Chondrocyte (in vitro differentiated cells): ENCODE data around the gene PROK1. TPM values are rescaled to one million over a fixed set of nuclear protein-coding genes. Genes with fewer than 3 reads are reported as not detected.

Experiments used
- DNase-seq: peaks from one replicate; pipeline ENCODE4 v3.0.0; 2021; ENCODE audit warnings: mixed read lengths, low spot score
- H3K27ac Mint-ChIP-seq: one replicate; pipeline ENCODE4 v1.8.0; 2021; ENCODE audit warnings: mild to moderate bottlenecking, moderate library complexity, mixed read lengths; ENCODE audit not compliant: unreplicated experiment
- H3K27me3 Mint-ChIP-seq: 2 replicates; pipeline ENCODE4 v1.8.0; 2021; ENCODE audit warnings: low read depth, mixed read lengths
- H3K36me3 Mint-ChIP-seq: 2 replicates; pipeline ENCODE4 v1.8.0; 2021; ENCODE audit warnings: low read depth, mixed read lengths
- H3K4me1 Mint-ChIP-seq: 2 replicates; pipeline ENCODE4 v1.8.0; 2021; ENCODE audit warnings: low read depth, mild to moderate bottlenecking, mixed read lengths
- H3K4me3 Mint-ChIP-seq: one replicate; pipeline ENCODE4 v1.8.0; 2021; ENCODE audit warnings: mild to moderate bottlenecking, moderate library complexity, mixed read lengths; ENCODE audit not compliant: unreplicated experiment
- H3K9me3 Mint-ChIP-seq: 2 replicates; pipeline ENCODE4 v1.8.0; 2021; ENCODE audit warnings: low read depth, mixed read lengths
- CTCF ChIP-seq: fragments of 200-600 bp; sonication (generic); IDR thresholded peaks from 2 replicates; pipeline ENCODE4 v1.5.0; 2021; ENCODE audit warnings: antibody characterized with exemption, mild to moderate bottlenecking, moderate library complexity
- total RNA-seq: library from RNA; stranded (reverse); gene quantifications from 3 replicates; pipeline ENCODE4 v1.2.1, GENCODE V29; 2021

PROK1 gene
- total RNA-seq, 1 donor from 2014 or later = not detected

- H3K9me3 Mint-ChIP-seq = no peaks in the 10 kb centered on the region
- no peak overlapping the region for H3K27ac Mint-ChIP-seq
- H3K36me3 Mint-ChIP-seq = no peaks in the 10 kb centered on the region
- H3K4me1 Mint-ChIP-seq = no peaks in the 10 kb centered on the region
- TF ChIP-seq CTCF = no peak
- peaks cover 30% of the 10 kb centered on the region for H3K27me3 Mint-ChIP-seq
- H3K4me3 Mint-ChIP-seq = no peak overlapping the region
- DNase-seq = no peak
These were observed 50.7 kb downstream of the PROK1 start for GRCh38 chr1:110501488-110502132.

- Mint-ChIP-seq H3K9me3 (no peaks in the 10 kb centered on the region), H3K4me1 (no peaks in the 10 kb centered on the region), H3K27me3 (peaks cover 36% of the 10 kb centered on the region), H3K36me3 (no peaks in the 10 kb centered on the region), H3K27ac (no peak overlapping the region), H3K4me3 (no peak overlapping the region)
- no peak for TF ChIP-seq CTCF
- no peak for DNase-seq
These were observed 51.6 kb downstream of the PROK1 start for GRCh38 chr1:110502402-110503151.

GRCh38 chr1:110503471-110503870 is 52.5 kb downstream of the PROK1 start:
- no peak for DNase-seq
- H3K27me3 Mint-ChIP-seq = peaks cover 33% of the 10 kb centered on the region
- peaks cover 8% of the 10 kb centered on the region for H3K4me1 Mint-ChIP-seq
- H3K27ac Mint-ChIP-seq = no peak overlapping the region
- H3K4me3 Mint-ChIP-seq = no peak overlapping the region
- no peaks in the 10 kb centered on the region for H3K9me3 Mint-ChIP-seq
- TF ChIP-seq CTCF = no peak
- no peaks in the 10 kb centered on the region for H3K36me3 Mint-ChIP-seq

- Mint-ChIP-seq H3K27ac (no peak overlapping the region), H3K4me1 (peaks cover 8% of the 10 kb centered on the region), H3K36me3 (no peaks in the 10 kb centered on the region), H3K27me3 (peaks cover 30% of the 10 kb centered on the region), H3K4me3 (no peak overlapping the region), H3K9me3 (no peaks in the 10 kb centered on the region)
- no peak for DNase-seq
- no peak for TF ChIP-seq CTCF
These were observed 53.3 kb downstream of the PROK1 start for GRCh38 chr1:110504226-110504625.

GRCh38 chr1:110505596-110505995 is 54.6 kb downstream of the PROK1 start:
- Mint-ChIP-seq H3K4me1 (peaks cover 8% of the 10 kb centered on the region), H3K27ac (no peak overlapping the region), H3K4me3 (no peak overlapping the region), H3K36me3 (no peaks in the 10 kb centered on the region), H3K27me3 (peaks cover 26% of the 10 kb centered on the region), H3K9me3 (no peaks in the 10 kb centered on the region)
- TF ChIP-seq CTCF = no peak
- DNase-seq = no peak
